Measurements from ENCODE around the gene CHTF18.

- TF ChIP-seq POLR2A (IDR thresholded peaks at IDR 0.05) (no peak), CTCF (IDR thresholded peaks at IDR 0.05 in 8 of 11, conservative IDR thresholded peaks at IDR 0.05 in 3 of 11) (no peak), POLR2AphosphoS5 (IDR thresholded peaks at IDR 0.05) (no peak)
Measured at GRCh38 chr16:794853-795466, 6.5 kb downstream of the CHTF18 start.
